ENCODE results near the gene STK32C. TPM values are rescaled to one million over a fixed set of nuclear protein-coding genes. Genes with fewer than 3 reads are reported as not detected.
A peak's percentile ranks its signal among the peaks of the same experiment; 100 is the strongest.

Gene STK32C
- total and polyA plus RNA-seq, 10 of the 15 experiments (the other 5 are each of a cell fraction or from before 2014, with no cell fraction given): 1.5 to 18.1 (median 6.4) TPM

GRCh38 chr10:132335189-132336063, 27.7 kb upstream of the STK32C start (continued):
- no peak for TF ChIP-seq SUZ12 (IDR thresholded peaks at IDR 0.05; ENCODE audit: unreplicated experiment)
- no peak for TF ChIP-seq KDM1A (IDR thresholded peaks at IDR 0.05; ENCODE audit: borderline replicate concordance)
- no peak for TF ChIP-seq RAD51 (IDR thresholded peaks at IDR 0.05)
- TF ChIP-seq JUNB (IDR thresholded peaks at IDR 0.05): peak; percentile 65
- no peak for TF ChIP-seq BMI1 (IDR thresholded peaks at IDR 0.05; ENCODE audit: borderline replicate concordance)
- TF ChIP-seq CBFB (IDR thresholded peaks at IDR 0.05; ENCODE audit: low read depth): no peak
- no peak for TF ChIP-seq EGR1 (IDR thresholded peaks at IDR 0.05; ENCODE audit: borderline replicate concordance in 1 of 2, low read depth in 2 of 2, low read length in 2 of 2)
- TF ChIP-seq PRDM15 (CRISPR knock-in tag; IDR thresholded peaks at IDR 0.05): no peak
- no peak for TF ChIP-seq SRF (IDR thresholded peaks at IDR 0.05; ENCODE audit: low read depth in 2 of 2, low read length in 2 of 2)
- no peak for TF ChIP-seq SMAD1 (IDR thresholded peaks at IDR 0.05; ENCODE audit: low read depth, partially characterized antibody)
- no peak for TF ChIP-seq STAT1 (conservative IDR thresholded peaks at IDR 0.05)
- peak; percentile 79 for TF ChIP-seq NFYB (IDR thresholded peaks at IDR 0.05; ENCODE audit: insufficient read depth, low read depth, low read length)
- TF ChIP-seq BCL3 (IDR thresholded peaks at IDR 0.05; ENCODE audit: borderline replicate concordance, insufficient read depth, low read depth, low read length, poor library complexity, severe bottlenecking): no peak
- no peak for TF ChIP-seq LARP7 (IDR thresholded peaks at IDR 0.05)
- no peak for TF ChIP-seq POLR2AphosphoS2 (IDR thresholded peaks at IDR 0.05; ENCODE audit: low read depth, low read length)
- TF ChIP-seq MYB (IDR thresholded peaks at IDR 0.05; ENCODE audit: borderline replicate concordance, low read depth, low read length): no peak
- no peak for TF ChIP-seq NFXL1 (IDR thresholded peaks at IDR 0.05; ENCODE audit: borderline replicate concordance)
- no peak for TF ChIP-seq ZBED1 (IDR thresholded peaks at IDR 0.05; ENCODE audit: borderline replicate concordance)
- TF ChIP-seq BCL11A (IDR thresholded peaks at IDR 0.05; ENCODE audit: low read depth, low read length): no peak
- no peak for TF ChIP-seq MTA2 (IDR thresholded peaks at IDR 0.05; ENCODE audit: low read depth)
- no peak for TF ChIP-seq EP300 (IDR thresholded peaks at IDR 0.05; ENCODE audit: borderline replicate concordance in 1 of 2, control insufficient read depth in 1 of 2, low read depth in 2 of 2, low read length in 2 of 2)
- TF ChIP-seq CHD2 (IDR thresholded peaks at IDR 0.05; ENCODE audit: borderline replicate concordance, low read depth, low read length): peak; percentile 55; the same call in 1 of the 2 replicates
- TF ChIP-seq POLR2A (IDR thresholded peaks at IDR 0.05; ENCODE audit: low read depth, low read length): no peak
- TF ChIP-seq FOXK2 (IDR thresholded peaks at IDR 0.05): no peak
- TF ChIP-seq WRNIP1 (IDR thresholded peaks at IDR 0.05; ENCODE audit: borderline replicate concordance, low read depth, low read length): no peak
- no peak for TF ChIP-seq TAF1 (IDR thresholded peaks at IDR 0.05; ENCODE audit: borderline replicate concordance, low read depth, low read length)
- TF ChIP-seq SP1 (IDR thresholded peaks at IDR 0.05; ENCODE audit: low read depth, low read length): peak; percentile 77
- TF ChIP-seq SMAD5 (IDR thresholded peaks at IDR 0.05; ENCODE audit: low read depth): no peak

Measured in GM12878 (cell line).